OCI-LY7 (cell line): ENCODE data around the gene SMAD4. TPM values are rescaled to one million over a fixed set of nuclear protein-coding genes. Genes with fewer than 3 reads are reported as not detected.

Experiments used
- BruUV-seq: library from RNA; stranded (reverse); fragments of 400-500 nt; replicated peaks from 2 replicates; lab custom pipeline; 2021; lab: Mats Ljungman, UMichigan
- CTCF ChIA-PET: fragments of 300-600 bp; sonication (Branson Sonifier 250); formaldehyde crosslinking; loops from one replicate; lab custom pipeline; 2022; ENCODE audit warnings: antibody characterized with exemption; ENCODE audit not compliant: unreplicated experiment; lab: Charles Lee
- POLR2A ChIA-PET: fragments of 300-600 bp; sonication (Branson Sonifier 250); formaldehyde crosslinking; loops from one replicate; lab custom pipeline; 2022; ENCODE audit warnings: antibody characterized with exemption; lab: Charles Lee
- DNase-seq: peaks from one replicate; pipeline ENCODE4 v3.0.0-alpha.2; 2015; ENCODE audit warnings: low spot score
- H2AFZ ChIP-seq: fragments of 200-600 bp; sonication (generic), shearing (Covaris generic); 2 replicates; pipeline ENCODE4 v1.6.1; 2014; ENCODE audit warnings: mild to moderate bottlenecking, antibody characterized with exemption, low read length, moderate library complexity
- H3K27ac ChIP-seq: fragments of 200-600 bp; sonication (generic); 2 replicates; pipeline ENCODE4 v1.5.1; 2014; ENCODE audit warnings: mixed run types, low read depth, mild to moderate bottlenecking, moderate library complexity, low read length, inconsistent platforms; ENCODE audit not compliant: poor library complexity, severe bottlenecking
- H3K36me3 ChIP-seq: fragments of 200-600 bp; sonication (generic); 2 replicates; pipeline ENCODE4 v1.6.1; 2014; ENCODE audit warnings: mild to moderate bottlenecking, antibody characterized with exemption, low read length, moderate library complexity, mixed read lengths; ENCODE audit not compliant: insufficient read depth
- H3K4me1 ChIP-seq: fragments of 200-600 bp; sonication (generic); 2 replicates; pipeline ENCODE4 v1.5.1; 2014; ENCODE audit warnings: mild to moderate bottlenecking, low read length; ENCODE audit not compliant: insufficient read depth, poor library complexity, severe bottlenecking
- H3K4me2 ChIP-seq: fragments of 200-600 bp; sonication (generic); 2 replicates; pipeline ENCODE4 v1.6.1; 2014; ENCODE audit warnings: mild to moderate bottlenecking, low read length
- H3K4me3 ChIP-seq: fragments of 200-600 bp; sonication (generic); 2 replicates; pipeline ENCODE4 v1.5.1; 2014; ENCODE audit warnings: mild to moderate bottlenecking, low read depth, low read length; ENCODE audit not compliant: poor library complexity, severe bottlenecking
- H3K79me2 ChIP-seq: fragments of 200-600 bp; sonication (generic); 2 replicates; pipeline ENCODE4 v1.6.1; 2016; ENCODE audit warnings: low read depth, mild to moderate bottlenecking, low read length, moderate library complexity, mixed read lengths; ENCODE audit not compliant: insufficient read depth
- H3K9me2 ChIP-seq: fragments of 200-600 bp; sonication (generic); 2 replicates; pipeline ENCODE4 v1.6.1; 2016; ENCODE audit warnings: mild to moderate bottlenecking, low read length, mixed read lengths; ENCODE audit not compliant: insufficient read depth
- H3K9me3 ChIP-seq: fragments of 200-600 bp; sonication (generic); 2 replicates; pipeline ENCODE4 v1.6.1; 2014; ENCODE audit warnings: mild to moderate bottlenecking, mixed run types, low read length, mixed read lengths
- H4K20me1 ChIP-seq: fragments of 200-600 bp; sonication (generic); 2 replicates; pipeline ENCODE4 v1.6.1; 2014; ENCODE audit warnings: mild to moderate bottlenecking, antibody characterized with exemption, low read length, moderate library complexity, mixed read lengths; ENCODE audit not compliant: insufficient read depth
- EZH2phosphoT487 ChIP-seq: fragments of 200-600 bp; sonication (generic); IDR thresholded peaks from 2 replicates; pipeline ENCODE4 v1.6.1; 2018; ENCODE audit warnings: low read depth, borderline replicate concordance, mild to moderate bottlenecking, mixed run types, antibody characterized with exemption, low read length, moderate library complexity, mixed read lengths
- intact Hi-C: fragments of 100-400 bp; cut with micrococcal nuclease; formaldehyde crosslinking; loops from one replicate; pipeline ENCODE4 v1.10.0; 2022; ENCODE audit not compliant: unreplicated experiment
- total RNA-seq, 2 experiments: library from RNA; depleted of rRNA in 1 of 2; stranded (reverse); fragments of >200 nt in 1 of 2; shearing (Covaris generic) in 1 of 2; gene quantifications; 2 replicates each; pipeline ENCODE4 v1.2.3, GENCODE V29; 2014 to 2022
- TF ChIP-seq, protein P1 (sequence below): fragments of 200-600 bp; sonication (generic); conservative IDR thresholded peaks from 2 replicates; pipeline ENCODE4 v1.5.1; 2014; ENCODE audit warnings: mild to moderate bottlenecking, antibody characterized with exemption, low read length, moderate library complexity, mixed read lengths

Gene SMAD4
- total RNA-seq, 2 experiments from 2014 or later: 44.7 to 47.6 TPM

DNA sequence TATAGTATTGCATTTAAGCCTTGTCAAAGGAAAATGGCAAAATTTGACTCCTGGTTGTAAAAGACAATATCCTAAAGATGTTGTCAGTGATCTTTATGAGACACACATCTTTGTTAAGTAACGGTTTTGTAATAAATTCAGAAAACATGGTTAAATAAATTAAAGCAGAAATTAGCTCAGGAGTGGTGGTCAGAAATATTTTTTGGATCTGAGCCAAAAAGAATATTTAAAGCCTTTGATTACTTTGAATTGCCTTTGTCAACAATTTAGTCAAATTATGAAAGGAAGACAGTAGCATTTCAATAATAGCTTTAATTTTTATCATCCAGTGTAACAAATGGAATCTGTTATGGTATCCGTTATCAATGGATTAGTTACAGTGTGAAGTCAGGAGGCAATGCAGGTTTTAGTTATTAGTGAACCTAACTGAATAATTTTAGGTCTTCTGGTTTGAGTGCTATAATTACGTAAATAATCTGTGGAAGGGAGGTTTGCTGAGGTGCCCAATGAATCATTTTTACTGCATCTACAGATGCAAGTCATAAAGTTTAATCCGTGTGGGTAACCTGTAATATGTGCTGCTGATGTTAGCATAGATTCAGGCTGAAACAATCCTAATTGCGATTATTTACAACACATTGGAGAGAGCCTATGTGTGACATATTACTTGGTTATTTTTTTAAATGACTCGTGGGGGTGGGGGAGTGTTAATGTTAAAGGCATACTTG lies 42.7 kb downstream of the SMAD4 start:
- intact Hi-C loops: no loop called here
- H3K4me1 ChIP-seq: peaks cover 15% of the 10 kb centered on the region
- no TSS peak for BruUV-seq
- TF ChIP-seq EZH2phosphoT487: no peak
- TF ChIP-seq, protein P1, sequence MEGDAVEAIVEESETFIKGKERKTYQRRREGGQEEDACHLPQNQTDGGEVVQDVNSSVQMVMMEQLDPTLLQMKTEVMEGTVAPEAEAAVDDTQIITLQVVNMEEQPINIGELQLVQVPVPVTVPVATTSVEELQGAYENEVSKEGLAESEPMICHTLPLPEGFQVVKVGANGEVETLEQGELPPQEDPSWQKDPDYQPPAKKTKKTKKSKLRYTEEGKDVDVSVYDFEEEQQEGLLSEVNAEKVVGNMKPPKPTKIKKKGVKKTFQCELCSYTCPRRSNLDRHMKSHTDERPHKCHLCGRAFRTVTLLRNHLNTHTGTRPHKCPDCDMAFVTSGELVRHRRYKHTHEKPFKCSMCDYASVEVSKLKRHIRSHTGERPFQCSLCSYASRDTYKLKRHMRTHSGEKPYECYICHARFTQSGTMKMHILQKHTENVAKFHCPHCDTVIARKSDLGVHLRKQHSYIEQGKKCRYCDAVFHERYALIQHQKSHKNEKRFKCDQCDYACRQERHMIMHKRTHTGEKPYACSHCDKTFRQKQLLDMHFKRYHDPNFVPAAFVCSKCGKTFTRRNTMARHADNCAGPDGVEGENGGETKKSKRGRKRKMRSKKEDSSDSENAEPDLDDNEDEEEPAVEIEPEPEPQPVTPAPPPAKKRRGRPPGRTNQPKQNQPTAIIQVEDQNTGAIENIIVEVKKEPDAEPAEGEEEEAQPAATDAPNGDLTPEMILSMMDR: no peak
- ChIA-PET CTCF (no interaction called here), POLR2A (interaction anchor here (0.7 kb wide), 1 partner anchor 682 kb away, joined by 3 read pairs; no protein-coding TSS in a partner anchor)
- H3K36me3 ChIP-seq: peaks cover 71% of the 10 kb centered on the region
- no peak for DNase-seq
- no peak overlapping the region for H3K4me3 ChIP-seq
- no peaks in the 10 kb centered on the region for H3K9me3 ChIP-seq
- H3K79me2 ChIP-seq: no peaks in the 10 kb centered on the region
- no peak overlapping the region for H3K27ac ChIP-seq
- no peaks in the 10 kb centered on the region for H4K20me1 ChIP-seq
- H2AFZ ChIP-seq: no peak overlapping the region
- H3K9me2 ChIP-seq: no peaks in the 10 kb centered on the region
- no peak overlapping the region for H3K4me2 ChIP-seq

DNA sequence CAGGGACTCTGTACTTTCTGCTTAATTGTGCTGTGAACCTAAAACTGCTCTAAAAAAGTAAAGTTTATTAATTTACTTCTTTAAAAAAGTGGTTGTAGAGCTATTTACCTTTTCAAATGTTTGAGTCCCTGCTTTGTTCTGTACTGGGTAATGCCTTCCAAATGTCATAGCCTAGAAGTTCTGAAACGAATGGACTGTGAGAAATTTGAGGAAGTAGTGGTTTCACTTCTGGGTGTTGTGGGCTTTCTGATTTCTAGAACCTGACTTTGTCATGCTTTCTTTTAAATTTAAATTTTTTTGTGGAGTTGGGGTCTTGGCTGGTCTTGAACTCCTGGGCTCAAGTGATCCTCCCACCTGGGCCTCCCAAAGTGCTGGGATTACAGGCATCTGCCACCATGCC lies 44.6 kb downstream of the SMAD4 start:
- Histone ChIP-seq H4K20me1 (no peaks in the 10 kb centered on the region), H3K4me2 (peak overlapping the region; percentile 26; the same call in 1 of the 2 replicates), H3K9me3 (no peaks in the 10 kb centered on the region), H3K9me2 (no peaks in the 10 kb centered on the region), H3K27ac (no peak overlapping the region), H3K4me3 (no peak overlapping the region), H3K4me1 (peaks cover 15% of the 10 kb centered on the region), H3K79me2 (no peaks in the 10 kb centered on the region), H2AFZ (no peak overlapping the region), H3K36me3 (peaks cover 73% of the 10 kb centered on the region)
- ChIA-PET POLR2A (interaction anchor here (0.7 kb wide), 1 partner anchor 385 kb away, joined by 5 read pairs; no protein-coding TSS in a partner anchor), CTCF (no interaction called here)
- TF ChIP-seq EZH2phosphoT487: no peak
- TF ChIP-seq, protein P1: no peak
- DNase-seq: peak; percentile 50
- intact Hi-C loops: no loop called here
- no TSS peak for BruUV-seq

DNA sequence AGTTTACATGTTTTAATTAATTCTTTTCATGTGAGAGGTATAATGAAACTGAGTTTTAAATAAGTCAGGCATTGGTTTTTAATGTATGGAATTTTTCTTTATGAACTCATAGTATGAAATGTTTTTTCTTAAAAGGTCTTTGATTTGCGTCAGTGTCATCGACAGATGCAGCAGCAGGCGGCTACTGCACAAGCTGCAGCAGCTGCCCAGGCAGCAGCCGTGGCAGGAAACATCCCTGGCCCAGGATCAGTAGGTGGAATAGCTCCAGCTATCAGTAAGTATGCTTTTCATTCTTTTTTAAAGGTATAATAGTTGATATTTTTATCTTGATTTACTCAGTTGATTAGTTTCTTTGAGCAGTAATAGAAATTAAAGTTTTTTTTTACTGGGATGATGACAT lies 46.5 kb downstream of the SMAD4 start:
- peaks cover 65% of the 10 kb centered on the region for H3K36me3 ChIP-seq
- CTCF ChIA-PET: no interaction called here
- H3K79me2 ChIP-seq: no peaks in the 10 kb centered on the region
- H3K9me2 ChIP-seq: no peaks in the 10 kb centered on the region
- no peak overlapping the region for H3K4me3 ChIP-seq
- no peaks in the 10 kb centered on the region for H4K20me1 ChIP-seq
- TF ChIP-seq, protein P1: no peak
- no peak for TF ChIP-seq EZH2phosphoT487
- H3K9me3 ChIP-seq: no peaks in the 10 kb centered on the region
- no peak for DNase-seq
- no peak overlapping the region for H3K27ac ChIP-seq
- no peak overlapping the region for H2AFZ ChIP-seq
- intact Hi-C loops: no loop called here
- BruUV-seq: no TSS peak
- peaks cover 15% of the 10 kb centered on the region for H3K4me1 ChIP-seq
- POLR2A ChIA-PET: interaction anchor here (0.5 kb wide), 1 partner anchor 233 kb away, joined by 3 read pairs; no protein-coding TSS in a partner anchor
- H3K4me2 ChIP-seq: no peak overlapping the region
